IPS-15b (cell line): Measurements from ENCODE around the gene AGER.
A peak's percentile ranks its signal among the peaks of the same experiment; 100 is the strongest.
"Not testable (repeated sequence)": the region's sequence is repeated elsewhere in the genome, so short reads cannot be mapped to it uniquely, and the experiment has no call there.

Experiments
- H3K27me3 ChIP-seq: one replicate; pipeline ENCODE4 v1.6.1; 2013; ENCODE audit warnings: low read length; ENCODE audit not compliant: control insufficient read depth, insufficient read depth
- H3K36me3 ChIP-seq: one replicate; pipeline ENCODE4 v1.6.1; 2013; ENCODE audit warnings: low read length; ENCODE audit not compliant: control insufficient read depth, insufficient read depth
- H3K4me1 ChIP-seq: one replicate; pipeline ENCODE4 v1.6.1; 2013; ENCODE audit warnings: mild to moderate bottlenecking, low read length; ENCODE audit not compliant: control insufficient read depth, insufficient read depth
- H3K4me3 ChIP-seq: one replicate; pipeline ENCODE4 v1.5.1; 2013; ENCODE audit warnings: low read depth, low read length
- H3K9ac ChIP-seq: one replicate; pipeline ENCODE4 v1.6.1; 2013; ENCODE audit warnings: low read depth, mild to moderate bottlenecking, low read length
- H3K9me3 ChIP-seq: one replicate; pipeline ENCODE4 v1.6.1; 2013; ENCODE audit warnings: mild to moderate bottlenecking, low read length; ENCODE audit not compliant: control insufficient read depth, insufficient read depth

Gene AGER

DNA sequence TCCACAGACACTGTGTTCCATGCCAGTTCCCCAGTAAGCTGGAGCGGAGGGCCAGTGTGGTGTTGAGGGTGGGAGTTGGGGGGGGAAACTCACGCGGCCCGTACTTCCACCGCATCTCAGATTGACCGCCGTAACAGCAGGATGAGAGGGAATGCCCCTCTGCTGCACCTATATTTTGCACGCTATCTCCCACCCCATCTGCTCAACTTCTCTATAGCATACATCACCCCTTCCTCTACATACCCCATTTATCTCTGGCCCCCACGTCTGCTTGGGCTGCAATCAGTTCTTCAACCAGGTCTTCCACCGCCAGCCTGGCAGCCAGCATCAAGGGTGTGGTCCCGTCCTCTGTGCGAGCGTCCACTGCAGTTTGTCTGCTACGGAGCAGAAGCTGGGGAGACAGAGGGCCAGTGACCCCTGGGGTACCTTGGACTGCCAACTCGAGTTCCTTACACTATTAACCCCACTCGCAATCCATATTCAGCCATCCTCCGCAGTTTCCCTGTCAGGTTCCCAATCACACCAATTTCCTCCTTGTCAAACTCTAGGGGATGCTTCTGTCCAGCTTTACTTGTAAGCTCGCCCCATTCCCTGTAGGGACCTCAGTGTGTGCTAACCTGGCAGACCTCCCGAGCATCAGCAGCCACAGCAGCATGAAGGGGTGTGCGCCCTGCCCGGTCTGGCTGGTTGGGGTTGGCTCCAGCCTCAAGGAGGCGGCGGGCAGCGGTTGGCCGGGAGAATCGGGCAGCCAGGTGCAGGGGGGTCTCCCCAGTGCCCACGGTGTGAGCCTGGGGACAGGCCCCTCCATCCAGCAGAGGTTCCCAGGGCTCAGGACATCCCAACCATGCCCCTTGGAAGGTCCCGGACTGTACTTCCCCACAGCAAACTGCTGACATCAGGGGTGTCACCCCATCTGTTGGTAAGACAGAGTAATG is 12.9 kb upstream of the AGER start:
- Histone ChIP-seq H3K9ac (peak overlapping the region; percentile 26), H3K4me1 (peaks cover 10% of the 10 kb centered on the region)

DNA sequence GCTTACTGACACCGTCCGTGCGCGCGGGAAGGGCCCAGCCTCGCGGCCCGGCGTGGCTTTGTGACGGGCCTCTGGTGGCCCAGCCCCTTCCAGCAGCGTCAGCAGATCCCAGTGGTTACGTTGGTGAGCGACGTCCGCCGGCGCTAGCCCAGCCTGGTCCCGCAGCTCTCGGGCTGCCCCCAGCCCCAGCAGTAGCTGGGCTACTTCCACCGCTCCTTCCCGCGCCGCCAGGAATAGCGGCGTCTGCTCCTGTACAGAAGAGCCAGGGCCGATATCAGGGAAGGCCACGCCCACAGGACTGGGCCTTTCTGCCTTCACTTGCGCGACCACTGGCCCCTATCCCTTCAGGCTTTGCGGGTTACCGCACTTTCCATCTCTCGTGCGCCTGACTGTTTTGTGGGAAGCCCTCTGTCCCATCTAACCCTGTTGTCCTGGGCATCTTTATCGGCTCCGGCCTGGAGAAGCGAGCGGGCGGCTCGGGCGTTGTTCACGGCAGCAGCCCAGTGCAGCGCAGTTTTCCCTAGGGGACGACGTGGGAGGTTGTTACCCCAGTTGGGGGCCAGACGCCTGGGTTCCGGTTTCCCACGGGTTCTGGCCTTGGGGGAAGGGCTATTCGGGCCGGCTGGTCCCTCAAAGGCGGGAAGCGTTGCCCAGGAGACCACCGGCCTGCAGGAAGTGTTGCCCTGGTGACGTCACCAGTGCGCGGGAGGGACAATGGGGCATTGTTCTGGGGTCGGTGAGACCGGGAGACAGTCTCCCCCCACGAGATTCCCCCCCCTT is 12.0 kb upstream of the AGER start:
- Histone ChIP-seq H3K27me3 (no peaks in the 10 kb centered on the region), H3K4me3 (peak overlapping the region; percentile 91), H3K9me3 (no peaks in the 10 kb centered on the region), H3K9ac (peak overlapping the region; percentile 76), H3K36me3 (no peaks in the 10 kb centered on the region), H3K4me1 (peaks cover 13% of the 10 kb centered on the region)

More for the DNA sequence above, 12.9 kb upstream of the AGER start:
- Histone ChIP-seq H3K4me3 (peak overlapping the region; percentile 91), H3K27me3 (no peaks in the 10 kb centered on the region), H3K9me3 (no peaks in the 10 kb centered on the region), H3K36me3 (no peaks in the 10 kb centered on the region)

DNA sequence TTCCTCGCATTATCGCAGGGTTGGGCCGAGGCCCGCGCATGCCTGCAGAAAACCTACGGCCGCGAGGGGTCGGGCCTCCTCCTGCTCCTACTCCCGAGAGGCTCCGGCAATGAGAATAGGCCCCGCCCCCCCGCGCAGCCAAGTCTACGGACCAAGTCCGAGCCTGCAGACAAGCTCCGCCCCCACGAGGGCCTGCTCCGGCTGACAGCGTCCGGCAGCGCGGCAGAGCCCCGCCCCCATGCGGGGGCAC is 11.5 kb upstream of the AGER start:
- no peak overlapping the region for H3K9ac ChIP-seq
- no peaks in the 10 kb centered on the region for H3K36me3 ChIP-seq
- H3K27me3 ChIP-seq, result no peaks in the 10 kb centered on the region
- peak overlapping the region; percentile 91 for H3K4me3 ChIP-seq
- peaks cover 13% of the 10 kb centered on the region for H3K4me1 ChIP-seq
- no peaks in the 10 kb centered on the region for H3K9me3 ChIP-seq

DNA sequence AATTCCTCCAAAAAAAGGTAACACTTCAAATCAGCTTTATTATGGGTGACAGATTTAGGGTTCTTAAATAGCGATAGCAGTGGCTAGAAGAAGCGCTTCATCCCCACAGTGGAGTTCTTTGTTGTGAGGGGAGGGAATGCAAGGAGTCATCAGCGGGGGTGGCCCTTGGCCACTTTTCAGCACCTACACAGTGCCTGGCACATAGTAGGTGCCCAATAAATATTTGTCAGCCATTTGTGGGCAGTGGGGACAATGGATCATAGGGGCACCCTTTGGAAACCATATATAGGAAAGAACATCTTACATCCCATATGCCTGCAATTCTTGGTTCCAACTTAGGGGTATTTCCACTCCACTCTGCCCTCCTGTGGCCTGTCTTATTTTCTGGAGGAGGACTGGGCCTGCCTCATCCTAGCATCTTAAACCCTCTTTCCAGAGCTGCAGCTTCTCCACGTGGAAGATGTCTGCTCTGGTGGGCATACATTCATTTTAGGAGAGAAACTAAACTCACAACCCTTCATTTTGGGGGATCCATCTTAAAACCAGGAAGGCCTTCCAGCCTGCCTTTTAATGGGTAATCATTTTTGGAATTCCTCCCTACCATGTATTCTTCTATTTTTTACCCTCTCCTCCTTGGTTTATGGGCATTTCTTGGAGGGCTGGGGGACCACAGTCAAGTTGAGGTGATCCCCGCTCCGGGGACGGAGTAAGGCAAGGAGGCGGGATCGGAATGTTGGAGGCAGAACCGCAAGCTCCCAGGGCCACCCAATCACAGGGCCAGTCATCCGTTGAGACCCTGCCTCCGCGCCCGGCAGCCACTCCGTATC is 11.0 kb upstream of the AGER start:
- Histone ChIP-seq H3K27me3 (no peaks in the 10 kb centered on the region), H3K4me1 (peaks cover 13% of the 10 kb centered on the region), H3K9ac (peak overlapping the region; percentile 94), H3K9me3 (no peaks in the 10 kb centered on the region), H3K36me3 (no peaks in the 10 kb centered on the region), H3K4me3 (peak overlapping the region; percentile 87)

GRCh38 chr6:32194388-32194787 is 10.3 kb upstream of the AGER start:
- H3K4me1 ChIP-seq, result peaks cover 13% of the 10 kb centered on the region
- H3K9ac ChIP-seq, result no peak overlapping the region
- H3K9me3 ChIP-seq, result no peaks in the 10 kb centered on the region
- no peaks in the 10 kb centered on the region for H3K36me3 ChIP-seq
- H3K4me3 ChIP-seq, result no peak overlapping the region
- no peaks in the 10 kb centered on the region for H3K27me3 ChIP-seq

GRCh38 chr6:32193096-32193495 is 9.0 kb upstream of the AGER start:
- Histone ChIP-seq H3K4me1 (peaks cover 16% of the 10 kb centered on the region), H3K4me3 (peak overlapping the region; percentile 35)
- not testable (repeated sequence) for H3K27me3 ChIP-seq, H3K36me3 ChIP-seq, H3K9ac ChIP-seq, H3K9me3 ChIP-seq

- H3K9ac ChIP-seq, result peak within 1 kb of the TSS; percentile 3
- no peaks in the 10 kb centered on the region for H3K27me3 ChIP-seq
- peak within 1 kb of the TSS; percentile 35 for H3K4me3 ChIP-seq
Measured at GRCh38 chr6:32192608-32193039, 8.6 kb upstream of the AGER start, which contains the start of gene GPSM3. Gene GPSM3 (minus strand): TSS chr6:32192643. CDS start chr6:32192513, 130 bp downstream.

GRCh38 chr6:32191696-32192607 is 7.9 kb upstream of the AGER start:
- Histone ChIP-seq H3K4me3 (no peak overlapping the region), H3K27me3 (no peaks in the 10 kb centered on the region), H3K4me1 (peaks cover 13% of the 10 kb centered on the region), H3K9ac (peak overlapping the region; percentile 3), H3K9me3 (no peaks in the 10 kb centered on the region), H3K36me3 (peaks cover 9% of the 10 kb centered on the region)

More at GRCh38 chr6:32192608-32193039, 8.6 kb upstream of the AGER start, which contains the start of gene GPSM3:
- H3K4me1 ChIP-seq, result peaks cover 16% of the 10 kb centered on the region
- H3K36me3 ChIP-seq, result peaks cover 2% of the 10 kb centered on the region
- no peaks in the 10 kb centered on the region for H3K9me3 ChIP-seq

DNA sequence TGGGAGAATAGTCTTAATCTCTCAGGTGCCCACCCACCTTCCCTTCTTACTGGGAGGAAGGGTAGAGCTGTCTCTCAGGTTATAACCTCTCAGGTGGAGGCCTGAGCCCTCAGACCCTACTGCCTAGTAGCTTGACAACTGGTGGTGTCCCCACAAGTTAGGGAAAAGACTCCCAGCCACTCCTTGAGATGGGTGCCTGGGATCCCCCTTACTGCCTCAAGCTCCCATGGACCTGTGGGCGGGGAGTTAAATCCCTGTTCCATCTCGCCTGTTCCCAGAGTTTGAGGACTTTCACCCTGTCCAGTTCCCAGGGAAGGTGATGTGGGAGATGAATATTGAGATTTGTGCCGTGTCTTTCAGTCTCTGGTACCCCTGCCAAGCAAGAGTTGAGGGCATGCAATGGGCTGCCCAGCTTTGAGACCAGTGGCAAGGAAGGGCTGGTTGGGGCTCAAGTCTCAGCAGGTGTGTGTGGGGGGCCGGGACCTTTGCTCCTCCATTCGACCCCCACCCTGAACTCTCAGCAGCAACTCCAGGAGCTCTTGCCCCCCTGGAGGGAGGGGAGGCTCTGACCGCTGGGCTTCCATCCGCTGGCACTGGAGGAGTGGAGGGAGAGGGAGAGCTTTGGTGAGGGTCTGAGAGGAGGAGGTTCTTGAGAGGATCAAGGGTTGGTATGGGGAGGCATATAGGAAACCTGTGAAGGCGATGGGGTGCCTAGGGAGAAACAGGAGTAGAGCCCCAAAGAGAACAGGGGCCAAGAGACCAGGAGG is 7.0 kb upstream of the AGER start:
- Histone ChIP-seq H3K4me1 (peaks cover 13% of the 10 kb centered on the region), H3K4me3 (no peak overlapping the region), H3K9me3 (no peaks in the 10 kb centered on the region), H3K9ac (no peak overlapping the region), H3K27me3 (no peaks in the 10 kb centered on the region), H3K36me3 (peaks cover 9% of the 10 kb centered on the region)

- Histone ChIP-seq H3K27me3 (no peaks in the 10 kb centered on the region), H3K9ac (peak within 1 kb of the TSS; percentile 68), H3K36me3 (peaks cover 9% of the 10 kb centered on the region), H3K4me1 (peaks cover 13% of the 10 kb centered on the region), H3K9me3 (no peaks in the 10 kb centered on the region), H3K4me3 (peak within 1 kb of the TSS; percentile 54)
Measured at GRCh38 chr6:32190054-32190851, 6.2 kb upstream of the AGER start, which contains the start of gene PBX2. Gene PBX2 (minus strand): TSS chr6:32190202. CDS start chr6:32189915, 287 bp downstream.
